MM.1S (cell line): ENCODE data around the gene LACRT.
A peak's percentile ranks its signal among the peaks of the same experiment; 100 is the strongest.

Experiments
- DNase-seq: peaks from one replicate; pipeline ENCODE4 v3.0.0-alpha.2; 2015
- H2AFZ ChIP-seq: fragments of 300-600 bp; sonication (generic); 2 replicates; pipeline ENCODE4 v1.6.0; 2016; ENCODE audit warnings: antibody characterized with exemption, low read length
- H3F3A ChIP-seq: fragments of 300-600 bp; sonication (generic); 2 replicates; pipeline ENCODE4 v1.6.1; 2016; ENCODE audit warnings: mild to moderate bottlenecking, antibody characterized with exemption, low read length, moderate library complexity, mixed read lengths; ENCODE audit not compliant: insufficient read depth
- H3K27ac ChIP-seq: fragments of 300-600 bp; sonication (generic); 2 replicates; pipeline ENCODE4 v1.5.1; 2016; ENCODE audit warnings: mild to moderate bottlenecking, low read length
- H3K27me3 ChIP-seq: fragments of 300-600 bp; sonication (generic); replicated peaks from 2 replicates; pipeline ENCODE4 v1.6.0; 2016; ENCODE audit warnings: low read length; ENCODE audit not compliant: insufficient read depth
- H3K36me3 ChIP-seq: fragments of 300-600 bp; sonication (generic); replicated peaks from 2 replicates; pipeline ENCODE4 v1.6.1; 2016; ENCODE audit warnings: mild to moderate bottlenecking, low read length, mixed read lengths; ENCODE audit not compliant: insufficient read depth
- H3K4me1 ChIP-seq: fragments of 300-600 bp; sonication (generic); 2 replicates; pipeline ENCODE4 v1.6.1; 2016; ENCODE audit warnings: low read length, mixed read lengths
- H3K4me2 ChIP-seq: fragments of 300-600 bp; sonication (generic); 2 replicates; pipeline ENCODE4 v1.6.0; 2016; ENCODE audit warnings: low read depth, low read length
- H3K4me3 ChIP-seq: fragments of 300-600 bp; sonication (generic); 2 replicates; pipeline ENCODE4 v1.5.1; 2016; ENCODE audit warnings: low read length, mixed read lengths
- H3K79me2 ChIP-seq: fragments of 300-600 bp; sonication (generic); 2 replicates; pipeline ENCODE4 v1.6.1; 2016; ENCODE audit warnings: mixed run types, low read length, mixed read lengths
- H3K9ac ChIP-seq: fragments of 300-600 bp; sonication (generic); 2 replicates; pipeline ENCODE4 v1.6.1; 2016; ENCODE audit warnings: low read length, mixed read lengths
- H3K9me2 ChIP-seq: fragments of 300-600 bp; sonication (generic); replicated peaks from 2 replicates; pipeline ENCODE4 v1.6.1; 2016; ENCODE audit warnings: mild to moderate bottlenecking, low read length, mixed read lengths; ENCODE audit not compliant: insufficient read depth
- H3K9me3 ChIP-seq: fragments of 300-600 bp; sonication (generic); replicated peaks from 2 replicates; pipeline ENCODE4 v1.6.1; 2016; ENCODE audit warnings: mild to moderate bottlenecking, low read length, mixed read lengths; ENCODE audit not compliant: insufficient read depth
- H4K20me1 ChIP-seq: fragments of 300-600 bp; sonication (generic); 2 replicates; pipeline ENCODE4 v1.6.1; 2016; ENCODE audit warnings: mild to moderate bottlenecking, low read length, moderate library complexity, mixed read lengths; ENCODE audit not compliant: insufficient read depth
- CTCF ChIP-seq: fragments of 300-600 bp; sonication (generic); IDR thresholded peaks from 2 replicates; pipeline ENCODE4 v1.5.1; 2016; ENCODE audit warnings: antibody characterized with exemption, low read length, mixed read lengths
- EZH2 ChIP-seq: fragments of 300-600 bp; sonication (generic); optimal IDR thresholded peaks from 2 replicates; pipeline ENCODE3; 2017; ENCODE audit warnings: low read depth, mild to moderate bottlenecking, antibody characterized with exemption, low read length, mixed read lengths
- EZH2phosphoT487 ChIP-seq: fragments of 300-600 bp; sonication (generic); IDR thresholded peaks from 2 replicates; pipeline ENCODE4 v1.6.1; 2018; ENCODE audit warnings: antibody characterized with exemption, low read length

LACRT gene

GRCh38 chr12:54660320-54660962 is 25.7 kb upstream of the LACRT start:
- no peak overlapping the region for H3K4me2 ChIP-seq
- no peaks in the 10 kb centered on the region for H4K20me1 ChIP-seq
- no peak overlapping the region for H3K9ac ChIP-seq
- no peaks in the 10 kb centered on the region for H3K79me2 ChIP-seq
- H3K4me3 ChIP-seq = no peak overlapping the region
- no peaks in the 10 kb centered on the region for H3K4me1 ChIP-seq
- H3K36me3 ChIP-seq = no peaks in the 10 kb centered on the region
- DNase-seq = no peak
- no peaks in the 10 kb centered on the region for H3F3A ChIP-seq
- H2AFZ ChIP-seq = no peak overlapping the region
- no peak overlapping the region for H3K27ac ChIP-seq
- TF ChIP-seq EZH2phosphoT487 = no peak
- no peak for TF ChIP-seq CTCF
- no peak for TF ChIP-seq EZH2
- H3K27me3 ChIP-seq = no peaks in the 10 kb centered on the region
- H3K9me3 ChIP-seq = no peaks in the 10 kb centered on the region
- no peaks in the 10 kb centered on the region for H3K9me2 ChIP-seq

- Histone ChIP-seq H3K4me2 (no peak overlapping the region), H3F3A (no peaks in the 10 kb centered on the region), H3K27ac (no peak overlapping the region), H4K20me1 (no peaks in the 10 kb centered on the region), H3K9ac (no peak overlapping the region), H3K9me2 (no peaks in the 10 kb centered on the region), H3K4me3 (no peak overlapping the region), H3K79me2 (no peaks in the 10 kb centered on the region), H2AFZ (no peak overlapping the region), H3K36me3 (no peaks in the 10 kb centered on the region), H3K9me3 (no peaks in the 10 kb centered on the region), H3K27me3 (no peaks in the 10 kb centered on the region), H3K4me1 (no peaks in the 10 kb centered on the region)
- TF ChIP-seq EZH2phosphoT487 (no peak), CTCF (peak; percentile 84), EZH2 (no peak)
- DNase-seq = peak; percentile 70
Measured at GRCh38 chr12:54658306-54659264, 23.9 kb upstream of the LACRT start.

- no peaks in the 10 kb centered on the region for H3F3A ChIP-seq
- no peaks in the 10 kb centered on the region for H4K20me1 ChIP-seq
- no peak overlapping the region for H2AFZ ChIP-seq
- no peaks in the 10 kb centered on the region for H3K9me3 ChIP-seq
- H3K4me1 ChIP-seq = no peaks in the 10 kb centered on the region
- H3K36me3 ChIP-seq = no peaks in the 10 kb centered on the region
- no peaks in the 10 kb centered on the region for H3K27me3 ChIP-seq
- no peaks in the 10 kb centered on the region for H3K79me2 ChIP-seq
- no peak overlapping the region for H3K4me3 ChIP-seq
- H3K9ac ChIP-seq = no peak overlapping the region
- DNase-seq = peak; percentile 15
- H3K4me2 ChIP-seq = no peak overlapping the region
- no peaks in the 10 kb centered on the region for H3K9me2 ChIP-seq
- TF ChIP-seq EZH2 = no peak
- TF ChIP-seq CTCF = no peak
- no peak for TF ChIP-seq EZH2phosphoT487
- H3K27ac ChIP-seq = no peak overlapping the region
Measured at GRCh38 chr12:54657105-54657607, 22.5 kb upstream of the LACRT start.
